GM18499 (cell line): ENCODE measurements around the gene CLDN15.
A peak's percentile ranks its signal among the peaks of the same experiment; 100 is the strongest.
"Not testable (repeated sequence)": the region's sequence is repeated elsewhere in the genome, so short reads cannot be mapped to it uniquely, and the experiment has no call there.

ENCODE experiments used
- ATAC-seq: cut with Tn5 transposase; IDR thresholded peaks from one replicate; pipeline ENCODE4 v1.9.1; 2021; ENCODE audit warnings: moderate number of reproducible peaks; ENCODE audit not compliant: insufficient read depth, unreplicated experiment

CLDN15 gene

DNA sequence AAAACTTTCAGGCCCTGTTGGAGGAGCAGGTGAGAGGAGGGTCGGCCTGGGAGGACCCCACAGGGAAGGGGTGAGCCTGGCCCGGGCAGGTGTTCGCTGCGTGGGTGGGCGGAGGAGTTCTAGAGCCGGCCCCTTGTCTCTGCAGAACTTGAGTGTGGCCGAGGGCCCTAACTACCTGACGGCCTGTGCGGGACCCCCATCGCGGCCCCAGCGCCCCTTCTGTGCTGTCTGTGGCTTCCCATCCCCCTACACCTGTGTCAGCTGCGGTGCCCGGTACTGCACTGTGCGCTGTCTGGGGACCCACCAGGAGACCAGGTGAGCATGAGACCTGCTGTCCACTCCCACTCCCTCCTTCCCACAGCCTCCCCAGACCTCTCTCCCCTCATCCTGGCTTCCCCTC is 14.1 kb downstream of the CLDN15 start:
- ATAC-seq: no peak

- no peak for ATAC-seq
These were observed 15.2 kb downstream of the CLDN15 start for GRCh38 chr7:101222275-101222830.

DNA sequence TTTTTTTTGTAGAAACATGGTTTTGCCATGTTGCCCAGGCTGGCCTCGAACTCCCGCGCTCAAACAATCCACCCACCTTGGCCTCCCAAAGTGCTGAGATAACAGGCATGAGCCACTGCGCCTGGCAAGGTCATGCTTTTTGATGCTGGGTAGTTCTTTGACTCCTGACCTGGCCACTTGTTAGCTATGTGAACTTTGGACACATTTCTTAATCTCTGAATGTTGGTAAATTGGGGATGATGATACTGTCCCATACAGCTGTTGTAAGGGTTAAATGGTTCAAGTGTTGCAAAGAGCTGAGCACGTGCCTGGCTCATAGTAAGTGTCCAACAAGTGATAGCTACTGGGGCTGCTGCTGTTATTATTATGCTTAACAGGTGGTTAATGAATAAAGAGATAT is 17.3 kb downstream of the CLDN15 start:
- no peak for ATAC-seq

DNA sequence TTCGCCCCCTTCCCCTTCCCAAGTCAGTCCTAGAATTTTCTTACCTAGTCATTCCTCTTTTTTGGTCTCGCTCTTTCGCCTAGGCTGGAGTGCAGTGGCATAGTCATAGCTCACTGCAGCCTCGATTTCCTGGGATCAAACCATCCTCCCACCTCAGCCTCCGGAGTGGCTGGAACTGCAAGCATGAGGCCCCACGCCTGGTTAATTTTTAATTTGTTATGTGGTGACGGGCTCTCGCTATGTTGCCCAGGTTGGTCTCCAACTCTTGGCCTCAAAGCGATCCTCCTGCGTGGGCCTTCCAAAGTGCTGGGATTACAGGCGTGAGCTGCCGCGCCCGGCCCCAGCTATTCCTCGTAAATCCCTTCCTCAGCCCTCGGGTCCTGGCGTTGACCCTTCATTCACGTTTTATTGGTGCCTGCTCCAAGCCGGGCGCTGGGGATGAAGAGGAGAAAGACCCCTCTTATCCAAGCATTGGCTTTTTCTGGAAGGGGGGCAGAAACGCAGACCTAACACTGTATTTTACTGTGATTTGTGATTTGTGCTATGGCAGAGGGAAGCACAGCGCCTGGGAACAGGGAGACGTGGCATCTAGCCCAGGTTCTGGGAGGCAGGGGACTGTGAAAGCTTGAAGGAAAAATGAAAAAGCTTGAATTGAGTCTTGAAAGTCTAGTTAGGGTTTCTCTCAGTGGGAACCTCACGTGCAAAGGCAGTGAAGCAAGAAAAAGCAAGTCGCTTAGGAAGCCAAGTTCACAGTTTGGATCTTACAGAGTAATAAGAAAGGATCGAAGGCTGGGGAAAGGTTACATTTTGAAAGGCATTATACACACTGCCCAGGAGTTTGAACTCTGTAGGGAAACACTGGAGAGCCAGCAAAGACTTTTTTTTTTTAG is 19.1 kb downstream of the CLDN15 start:
- no peak for ATAC-seq

DNA sequence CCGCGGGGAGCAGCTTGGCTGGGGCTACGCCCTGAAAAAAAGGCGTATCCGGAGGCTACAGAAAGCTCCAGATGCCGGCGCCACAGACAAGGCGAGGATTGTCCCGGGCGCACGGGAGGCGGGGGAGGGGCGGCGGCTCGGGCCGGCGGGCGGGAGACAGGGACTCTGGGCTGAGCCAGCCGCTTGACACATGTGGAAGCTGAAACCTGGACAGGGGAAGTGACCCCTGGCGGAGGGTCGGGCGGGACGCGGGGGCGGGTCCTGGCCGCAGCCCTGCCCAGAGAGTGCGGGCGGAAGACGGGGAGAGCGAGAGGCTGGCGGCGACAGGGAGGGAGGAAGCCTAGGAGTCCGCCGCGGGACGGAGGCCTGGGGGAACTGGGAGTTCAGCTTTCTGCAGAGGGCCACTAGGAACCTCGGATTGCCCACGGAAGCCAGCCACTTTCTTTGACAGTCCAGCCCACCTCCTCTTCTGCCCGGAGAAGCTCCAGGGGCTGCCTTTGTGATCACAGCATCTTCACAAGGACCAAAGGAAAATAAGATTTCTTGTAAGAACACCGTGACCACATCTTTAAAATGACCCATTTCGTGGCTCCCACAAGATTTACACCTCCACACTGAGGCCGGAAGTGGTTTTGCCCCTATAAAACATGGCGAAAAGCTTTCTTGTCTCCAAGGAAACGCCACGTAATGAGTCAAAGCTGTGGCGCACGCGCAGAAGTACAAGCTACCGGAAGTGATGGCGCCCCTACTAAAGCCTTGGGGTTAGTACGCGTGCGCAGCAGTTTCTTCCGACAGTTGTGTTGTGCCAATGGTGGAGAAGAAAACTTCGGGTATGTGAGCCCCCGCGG is 20.0 kb downstream of the CLDN15 start, which contains the start of the genes PLOD3 and ZNHIT1:
PLOD3 (minus strand) TSS at position 194 of the 848 bp plus-strand sequence. CDS start 307 bp downstream, outside the sequence.
ZNHIT1 (plus strand) TSS at position 778 of the 848 bp plus-strand sequence; CDS start at position 809, 31 bp downstream.
- peak; percentile 48 for ATAC-seq

GRCh38 chr7:101216860-101217387 is 20.7 kb downstream of the CLDN15 start:
- no peak for ATAC-seq

DNA sequence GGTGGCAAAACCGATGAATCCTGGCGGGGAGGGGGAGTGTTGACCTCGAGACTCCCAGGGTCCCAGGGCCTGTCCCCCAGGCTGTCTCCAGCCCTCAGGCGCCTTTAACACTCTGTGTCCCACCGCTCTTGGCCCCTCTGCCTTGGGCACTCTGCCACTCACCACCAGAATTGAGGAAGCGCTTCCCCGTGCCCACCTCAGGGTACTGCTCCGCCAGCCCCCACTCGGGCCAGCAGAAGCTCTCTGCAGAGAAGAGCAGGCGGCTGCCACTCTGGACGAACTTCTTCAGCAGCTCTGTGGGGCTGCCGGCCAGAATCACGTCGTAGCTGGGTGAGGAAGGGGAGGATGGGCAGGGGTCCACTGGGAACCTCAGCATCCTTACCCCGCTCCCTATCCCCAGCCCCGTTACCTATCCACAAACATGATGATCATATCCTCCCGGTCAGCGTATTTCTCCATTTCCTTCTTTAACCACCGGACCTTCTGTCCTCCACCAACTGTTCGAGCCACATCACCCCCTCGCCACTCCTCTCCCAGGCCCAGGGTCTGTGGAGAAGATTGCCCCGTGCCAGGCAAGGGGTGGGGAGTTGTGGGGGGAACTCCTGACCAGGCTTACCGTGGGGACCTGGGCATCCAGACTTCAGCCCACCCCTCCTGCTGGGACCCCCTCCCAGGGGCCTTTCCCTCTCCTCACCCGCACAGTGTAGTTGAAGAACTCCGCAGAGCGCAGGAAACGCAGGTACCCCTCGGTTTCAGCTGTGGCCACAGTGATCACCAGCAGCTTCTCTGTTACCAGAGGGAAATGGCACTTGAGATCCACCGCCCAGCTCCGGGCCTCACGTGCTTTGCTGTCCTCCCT is 21.4 kb downstream of the CLDN15 start:
- ATAC-seq: no peak

- ATAC-seq: no peak
These were observed 25.6 kb downstream of the CLDN15 start for GRCh38 chr7:101212014-101212413.

GRCh38 chr7:101211501-101211900 is 26.1 kb downstream of the CLDN15 start:
- ATAC-seq: no peak

DNA sequence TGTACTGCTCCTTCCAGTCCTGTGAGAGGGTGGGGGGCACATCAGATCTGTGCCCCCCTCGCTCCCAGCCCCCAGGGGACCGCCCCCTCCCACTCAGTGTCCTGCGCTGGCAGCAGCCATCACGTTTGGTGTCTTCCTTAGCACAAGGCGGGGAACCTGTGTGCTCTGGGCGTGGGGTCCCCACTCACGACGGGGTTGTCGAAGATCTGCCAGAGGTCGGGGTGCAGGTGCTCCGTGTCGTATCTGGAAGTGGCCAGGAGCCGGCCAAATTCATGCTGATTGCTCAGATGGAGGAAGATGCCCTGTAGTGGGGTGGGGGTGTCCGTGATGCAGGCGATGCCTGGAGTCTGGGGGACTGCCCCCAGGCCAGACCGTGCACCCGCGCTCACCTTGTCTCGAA is 27.5 kb downstream of the CLDN15 start:
- ATAC-seq: no peak

GRCh38 chr7:101208794-101209193 is 28.8 kb downstream of the CLDN15 start:
- no peak for ATAC-seq

- ATAC-seq: no peak
These were observed 30.1 kb downstream of the CLDN15 start for GRCh38 chr7:101207459-101207858.

GRCh38 chr7:101206665-101207042 is 30.9 kb downstream of the CLDN15 start:
- ATAC-seq: no peak

DNA sequence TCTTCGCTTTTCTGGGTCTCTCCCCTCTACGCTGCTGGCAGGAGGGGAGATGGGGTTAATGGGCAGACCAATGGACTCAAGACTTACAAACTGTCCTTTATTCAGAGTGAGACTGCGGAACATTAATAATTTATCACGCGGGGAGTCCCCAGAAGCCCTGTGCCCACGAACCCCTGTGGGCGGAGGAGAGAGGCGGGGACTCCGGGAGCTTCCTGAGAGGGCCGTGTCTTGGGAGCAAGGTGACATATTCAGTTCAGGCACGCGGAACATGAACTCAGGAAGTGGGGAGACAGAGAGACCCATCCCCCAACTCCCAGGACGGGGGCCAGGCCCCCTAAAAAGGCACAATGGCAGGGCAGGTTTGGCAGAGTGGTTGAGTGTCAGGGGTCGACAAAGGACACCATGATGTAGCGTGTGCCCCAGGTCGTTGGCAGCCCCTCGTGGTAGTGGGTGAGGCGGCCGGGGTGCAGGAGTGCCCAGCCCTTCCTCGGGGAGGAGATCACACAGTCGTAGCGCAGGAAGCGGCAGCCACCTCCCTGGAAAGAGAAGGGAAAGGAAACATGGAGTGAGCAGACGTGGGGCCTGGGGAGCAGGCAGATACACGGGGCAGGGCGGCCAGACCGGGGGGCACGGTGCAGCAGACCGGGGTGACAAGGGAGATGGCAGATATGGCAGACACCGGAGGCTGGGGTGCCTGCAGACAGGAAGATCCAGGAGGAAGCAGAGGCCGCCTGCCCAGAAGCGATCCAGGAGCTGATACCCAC is 31.5 kb downstream of the CLDN15 start:
- no peak for ATAC-seq

DNA sequence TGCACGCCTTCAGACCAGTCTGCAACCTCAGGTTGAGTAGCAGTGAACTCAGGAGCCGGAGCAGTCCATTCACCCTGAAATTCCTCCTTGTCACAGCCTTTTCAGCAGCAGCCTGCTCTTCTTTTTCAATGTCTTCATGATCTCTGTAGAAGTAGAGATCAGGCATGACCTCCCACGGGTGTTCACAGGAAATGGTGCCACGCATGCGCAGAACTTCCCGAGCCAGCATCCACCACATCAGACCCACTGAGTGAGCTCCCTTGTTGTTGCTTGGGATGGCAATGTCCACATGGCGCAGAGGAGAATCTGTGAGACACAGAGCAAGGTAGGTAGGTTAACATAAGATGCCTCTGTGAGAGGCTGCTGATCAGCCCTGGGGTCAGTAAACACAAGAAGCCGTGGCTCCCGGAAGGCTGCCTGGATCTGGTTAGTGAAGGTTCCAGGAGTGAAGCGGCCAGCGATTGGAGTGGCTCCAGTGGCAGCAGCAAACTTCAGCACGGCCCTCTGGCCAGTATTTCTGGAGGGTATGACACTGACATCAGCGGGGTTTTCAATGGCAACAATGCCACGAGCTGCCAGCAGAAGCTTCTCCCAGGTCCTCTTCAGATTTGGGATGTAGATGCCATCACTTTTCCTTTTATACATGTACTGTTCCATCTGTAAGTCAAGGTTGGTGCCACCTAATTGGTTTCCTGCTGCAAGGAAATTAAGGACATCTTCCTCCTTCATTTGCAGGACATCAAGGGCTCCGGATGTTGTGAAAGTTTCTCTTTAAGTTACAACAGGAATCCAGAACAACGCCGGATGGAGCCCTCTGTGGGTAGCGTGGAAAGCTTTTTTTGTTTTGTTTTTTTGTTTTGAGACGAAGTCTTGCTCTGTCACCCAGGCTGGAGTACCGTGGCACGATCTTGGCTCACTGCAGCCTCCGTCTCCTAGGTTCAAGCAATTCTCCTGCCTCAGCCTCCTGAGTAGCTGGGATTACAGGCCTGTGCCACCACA is 33.6 kb downstream of the CLDN15 start:
- not testable (repeated sequence) for ATAC-seq

DNA sequence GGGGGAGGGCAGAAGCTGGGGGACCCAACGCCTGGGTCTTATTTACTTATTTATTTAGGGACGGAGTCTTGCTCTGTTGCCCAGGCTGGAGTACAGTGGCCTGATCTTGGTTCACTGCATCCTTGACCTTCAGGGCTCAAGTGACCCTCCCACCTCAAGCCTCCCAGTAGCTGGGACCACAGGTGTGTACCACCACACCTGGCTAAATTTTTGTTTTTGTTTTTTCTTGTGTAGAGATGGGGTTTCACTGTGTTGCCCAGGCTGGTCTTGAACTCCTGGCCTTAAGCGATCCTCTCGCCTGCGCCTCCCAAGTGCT is 35.0 kb downstream of the CLDN15 start:
- ATAC-seq: no peak

- ATAC-seq: no peak
These were observed 35.7 kb downstream of the CLDN15 start for GRCh38 chr7:101201695-101202602.
